ENCODE data around the gene B3GNT4. TPM values are rescaled to one million over a fixed set of nuclear protein-coding genes. Genes with fewer than 3 reads are reported as not detected.

The B3GNT4 gene
- total RNA-seq, 4 donors from 2014 or later: not detected

- Histone ChIP-seq H3K4me3 (no peak overlapping the region), H3K27ac (replicated peaks in 1 of 4) (no peak overlapping the region), H3K27me3 (peaks cover 0 to 12% (median 0%) of the 10 kb centered on the region in 4 donors), H3K4me1 (peaks cover 0 to 13% (median 12%) of the 10 kb centered on the region in 4 donors), H3K9me3 (no peaks in the 10 kb centered on the region), H3K36me3 (no peaks in the 10 kb centered on the region)
- no peak for TF ChIP-seq EP300 (IDR thresholded peaks at IDR 0.05)
- no peak for TF ChIP-seq POLR2AphosphoS5 (IDR thresholded peaks at IDR 0.05)
- no peak for TF ChIP-seq POLR2A (IDR thresholded peaks at IDR 0.05; ENCODE audit: low read depth)
- no peak for TF ChIP-seq CTCF (IDR thresholded peaks at IDR 0.05)
- WGBS: 96% methylated on average over 7 of the region's 7 CpGs
- no peak for DNase-seq (ENCODE audit: extremely low spot score)
- intact Hi-C loops (cut with DNase I): no loop called here
Observed at GRCh38 chr12:122185079-122185478, 18.4 kb upstream of the B3GNT4 start.

GRCh38 chr12:122185494-122186082 is 17.9 kb upstream of the B3GNT4 start:
- Histone ChIP-seq H3K4me1 (peaks cover 0 to 13% (median 12%) of the 10 kb centered on the region in 4 donors), H3K9me3 (no peaks in the 10 kb centered on the region), H3K27me3 (peaks cover 0 to 17% (median 0%) of the 10 kb centered on the region in 4 donors), H3K4me3 (no peak overlapping the region), H3K36me3 (no peaks in the 10 kb centered on the region), H3K27ac (replicated peaks in 1 of 4) (no peak overlapping the region)
- intact Hi-C loops (cut with DNase I): no loop called here
- 86% methylated on average over 9 of the region's 10 CpGs for WGBS
- no peak for DNase-seq (ENCODE audit: extremely low spot score)
- TF ChIP-seq EP300 (IDR thresholded peaks at IDR 0.05): no peak
- no peak for TF ChIP-seq CTCF (IDR thresholded peaks at IDR 0.05)

- intact Hi-C loops (cut with DNase I): no loop called here
- Histone ChIP-seq H3K27me3 (peaks cover 0 to 18% (median 0%) of the 10 kb centered on the region in 4 donors), H3K4me3 (no peak overlapping the region), H3K27ac (replicated peaks in 1 of 4) (no peak overlapping the region), H3K4me1 (peaks cover 0 to 12% (median 12%) of the 10 kb centered on the region in 4 donors), H3K9me3 (no peaks in the 10 kb centered on the region), H3K36me3 (no peaks in the 10 kb centered on the region)
- WGBS: 68% methylated on average over 12 of the region's 12 CpGs
- no peak for DNase-seq (ENCODE audit: extremely low spot score)
- TF ChIP-seq POLR2A (IDR thresholded peaks at IDR 0.05; ENCODE audit: low read depth) (no peak), POLR2AphosphoS5 (IDR thresholded peaks at IDR 0.05) (no peak), CTCF (IDR thresholded peaks at IDR 0.05) (no peak), EP300 (IDR thresholded peaks at IDR 0.05) (no peak)
Observed at GRCh38 chr12:122187466-122187865, 16.0 kb upstream of the B3GNT4 start.

- Histone ChIP-seq H3K9me3 (no peaks in the 10 kb centered on the region), H3K4me3 (no peak overlapping the region), H3K4me1 (no peaks in the 10 kb centered on the region), H3K27ac (replicated peaks in 1 of 4) (no peak overlapping the region), H3K36me3 (no peaks in the 10 kb centered on the region), H3K27me3 (peaks cover 0 to 9% (median 0%) of the 10 kb centered on the region in 4 donors)
- WGBS: 87% methylated on average over 19 of the region's 34 CpGs
- no peak for DNase-seq (ENCODE audit: extremely low spot score)
- TF ChIP-seq EP300 (IDR thresholded peaks at IDR 0.05): no peak
- no peak for TF ChIP-seq POLR2AphosphoS5 (IDR thresholded peaks at IDR 0.05)
- TF ChIP-seq CTCF (IDR thresholded peaks at IDR 0.05): no peak
- TF ChIP-seq POLR2A (IDR thresholded peaks at IDR 0.05; ENCODE audit: low read depth): no peak
- intact Hi-C loops (cut with DNase I): loop anchor here (10.0 kb wide), 1 partner anchor 55 kb away; no protein-coding TSS in a partner anchor
Observed at GRCh38 chr12:122189626-122190475, 13.7 kb upstream of the B3GNT4 start.

Data from esophagus muscularis mucosa (tissue), 4 donors.